ENCODE results near the gene GHDC.
A peak's percentile ranks its signal among the peaks of the same experiment; 100 is the strongest.

GHDC gene

GRCh38 chr17:42182927-42183734 lies 11.2 kb downstream of the GHDC start:
- DNase-seq (ENCODE audit: low read depth) = no peak

- no peak for DNase-seq (ENCODE audit: low read depth)
These were observed 12.5 kb downstream of the GHDC start for GRCh38 chr17:42181851-42182207.

- DNase-seq (ENCODE audit: low read depth) = peak; percentile 70
These were observed 13.1 kb downstream of the GHDC start, which contains the start of gene KCNH4 for GRCh38 chr17:42180922-42181850. Gene KCNH4, minus strand, starts transcription at chr17:42181142. Its CDS starts 197 bp downstream, at chr17:42180945.

- DNase-seq (ENCODE audit: low read depth) = no peak
These were observed 13.8 kb downstream of the GHDC start for GRCh38 chr17:42180411-42180921.

GRCh38 chr17:42179911-42180410 lies 14.3 kb downstream of the GHDC start:
- DNase-seq (ENCODE audit: low read depth) = no peak

GRCh38 chr17:42179335-42179734 lies 15.0 kb downstream of the GHDC start:
- no peak for DNase-seq (ENCODE audit: low read depth)

GRCh38 chr17:42178817-42179216 lies 15.5 kb downstream of the GHDC start:
- DNase-seq (ENCODE audit: low read depth) = no peak

GRCh38 chr17:42177684-42178083 lies 16.6 kb downstream of the GHDC start:
- DNase-seq (ENCODE audit: low read depth) = no peak

- DNase-seq (ENCODE audit: low read depth) = no peak
These were observed 20.0 kb downstream of the GHDC start for GRCh38 chr17:42174126-42174783.

GRCh38 chr17:42171831-42172230 lies 22.5 kb downstream of the GHDC start:
- no peak for DNase-seq (ENCODE audit: low read depth)

- no peak for DNase-seq (ENCODE audit: low read depth)
These were observed 24.9 kb downstream of the GHDC start for GRCh38 chr17:42169351-42169750.

- no peak for DNase-seq (ENCODE audit: low read depth)
These were observed 26.5 kb downstream of the GHDC start for GRCh38 chr17:42167807-42168206.

- no peak for DNase-seq (ENCODE audit: low read depth)
These were observed 28.0 kb downstream of the GHDC start for GRCh38 chr17:42166196-42166763.

- DNase-seq (ENCODE audit: low read depth) = no peak
These were observed 28.5 kb downstream of the GHDC start for GRCh38 chr17:42165751-42166150.

- no peak for DNase-seq (ENCODE audit: low read depth)
These were observed 30.4 kb downstream of the GHDC start for GRCh38 chr17:42163696-42164407.

GRCh38 chr17:42163113-42163512 lies 31.2 kb downstream of the GHDC start:
- no peak for DNase-seq (ENCODE audit: low read depth)

- DNase-seq (ENCODE audit: low read depth) = no peak
These were observed 33.8 kb downstream of the GHDC start for GRCh38 chr17:42160531-42160910.

GRCh38 chr17:42159796-42160530 lies 34.3 kb downstream of the GHDC start:
- DNase-seq (ENCODE audit: low read depth) = no peak

GRCh38 chr17:42155614-42156045 lies 38.7 kb downstream of the GHDC start:
- DNase-seq (ENCODE audit: low read depth) = no peak
